Left ventricle myocardium inferior (tissue), 1 donor: Measurements from ENCODE around the gene PTER. TPM values are rescaled to one million over a fixed set of nuclear protein-coding genes. Genes with fewer than 3 reads are reported as not detected.
A peak's percentile ranks its signal among the peaks of the same experiment; 100 is the strongest.

ENCODE experiments used
- DNase-seq: peaks from one replicate; pipeline ENCODE4 v3.0.0-alpha.2; 2020
- H3K27ac ChIP-seq: fragments of 200-600 bp; replicated peaks from 2 replicates; pipeline ENCODE4 v1.8.0; 2021
- H3K27me3 ChIP-seq: fragments of 200-600 bp; 2 replicates; pipeline ENCODE4 v1.8.0; 2021; ENCODE audit warnings: low read depth
- H3K36me3 ChIP-seq: fragments of 200-600 bp; 2 replicates; pipeline ENCODE4 v1.8.0; 2021
- H3K4me1 ChIP-seq: fragments of 200-600 bp; 2 replicates; pipeline ENCODE4 v1.8.0; 2021
- H3K4me3 ChIP-seq: fragments of 200-600 bp; 2 replicates; pipeline ENCODE4 v1.8.0; 2021; ENCODE audit warnings: mild to moderate bottlenecking, moderate library complexity
- H3K9me3 ChIP-seq: fragments of 200-600 bp; replicated peaks from 2 replicates; pipeline ENCODE4 v1.8.0; 2021
- CTCF ChIP-seq: fragments of 200-600 bp; IDR thresholded peaks from 2 replicates; pipeline ENCODE4 v1.8.0; 2021; ENCODE audit warnings: antibody characterized with exemption, mild to moderate bottlenecking, borderline replicate concordance
- intact Hi-C: fragments of 100-400 bp; cut with micrococcal nuclease; formaldehyde crosslinking; loops from one replicate; pipeline ENCODE4 v1.11.0; 2022
- total RNA-seq: library from RNA; stranded (reverse); fragmentation: NEBNext Ultra II Directional; extraction: Animal tissue kit (Norgen Biotek cat#: 25700); gene quantifications from one replicate; pipeline ENCODE4 v1.2.1, GENCODE V29; 2021
- donor health status: DM: no; HTN: yes; CAD: no; lungs with severe emphysema.

The PTER gene
- total RNA-seq, 1 donor from 2014 or later: 16.3 TPM

DNA sequence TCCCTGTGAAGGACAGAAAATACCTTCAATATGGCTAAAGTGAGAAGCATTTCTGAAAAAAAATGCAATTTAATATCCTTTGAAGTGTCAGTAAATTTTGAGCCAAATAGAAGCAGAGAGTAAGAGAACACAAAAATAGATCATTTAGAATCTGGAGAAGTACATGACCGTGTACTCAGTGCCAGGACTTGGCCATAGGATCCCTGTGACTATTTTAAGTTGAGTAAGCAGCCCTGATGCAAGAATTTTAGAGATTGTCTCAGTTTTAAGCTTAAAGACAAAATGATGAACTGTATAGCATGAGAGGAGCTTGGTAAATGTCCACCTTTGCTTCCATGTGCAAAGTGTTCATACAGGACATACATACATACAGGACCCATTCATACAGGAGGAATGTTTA is 2.5 kb downstream of the PTER start:
- DNase-seq: no peak
- Histone ChIP-seq H3K27ac (peak overlapping the region; percentile 30), H3K4me1 (peaks cover 56% of the 10 kb centered on the region), H3K4me3 (peak overlapping the region; percentile 25), H3K27me3 (no peaks in the 10 kb centered on the region), H3K9me3 (no peaks in the 10 kb centered on the region), H3K36me3 (peaks cover 9% of the 10 kb centered on the region)
- intact Hi-C loops: no loop called here
- TF ChIP-seq CTCF: no peak

DNA sequence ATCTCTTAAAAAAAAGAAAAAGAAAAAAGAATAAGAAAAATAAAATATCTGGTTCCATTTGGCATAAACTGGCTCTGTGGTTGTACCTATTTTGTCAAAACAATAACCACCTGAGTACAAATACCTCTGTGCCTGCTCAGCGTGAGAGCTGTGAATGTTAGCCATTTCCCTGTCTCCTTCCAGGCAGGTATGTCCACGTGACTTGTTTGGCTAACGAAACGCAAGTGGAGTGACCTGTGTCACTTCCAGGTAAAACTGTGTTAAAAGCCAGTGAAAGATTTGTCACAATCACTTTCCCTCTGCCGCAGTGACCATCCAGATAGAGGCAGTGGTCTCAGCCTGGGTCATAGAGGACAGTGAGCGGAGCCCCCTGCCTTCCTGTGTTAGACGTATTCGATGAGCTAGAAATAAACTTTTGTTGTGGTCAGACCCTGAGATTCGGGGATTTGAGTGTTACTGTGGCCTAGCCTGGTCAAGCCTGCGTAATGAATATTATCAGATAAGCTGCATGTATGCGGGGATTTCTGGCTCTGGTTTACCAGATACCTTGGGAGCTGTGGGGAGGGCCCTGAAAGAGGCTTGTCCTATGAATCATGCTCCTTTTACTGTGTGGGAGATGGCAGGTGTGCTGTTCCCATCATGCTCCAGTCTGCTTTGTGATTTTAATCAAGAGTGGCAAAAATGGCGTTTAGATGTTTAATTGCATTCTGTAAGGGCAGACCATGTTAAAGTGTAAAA is 3.8 kb downstream of the PTER start:
- Histone ChIP-seq H3K4me3 (no peak overlapping the region), H3K27ac (no peak overlapping the region), H3K4me1 (peaks cover 61% of the 10 kb centered on the region), H3K36me3 (peaks cover 13% of the 10 kb centered on the region), H3K27me3 (no peaks in the 10 kb centered on the region), H3K9me3 (no peaks in the 10 kb centered on the region)
- no peak for TF ChIP-seq CTCF
- no peak for DNase-seq
- intact Hi-C loops: no loop called here

DNA sequence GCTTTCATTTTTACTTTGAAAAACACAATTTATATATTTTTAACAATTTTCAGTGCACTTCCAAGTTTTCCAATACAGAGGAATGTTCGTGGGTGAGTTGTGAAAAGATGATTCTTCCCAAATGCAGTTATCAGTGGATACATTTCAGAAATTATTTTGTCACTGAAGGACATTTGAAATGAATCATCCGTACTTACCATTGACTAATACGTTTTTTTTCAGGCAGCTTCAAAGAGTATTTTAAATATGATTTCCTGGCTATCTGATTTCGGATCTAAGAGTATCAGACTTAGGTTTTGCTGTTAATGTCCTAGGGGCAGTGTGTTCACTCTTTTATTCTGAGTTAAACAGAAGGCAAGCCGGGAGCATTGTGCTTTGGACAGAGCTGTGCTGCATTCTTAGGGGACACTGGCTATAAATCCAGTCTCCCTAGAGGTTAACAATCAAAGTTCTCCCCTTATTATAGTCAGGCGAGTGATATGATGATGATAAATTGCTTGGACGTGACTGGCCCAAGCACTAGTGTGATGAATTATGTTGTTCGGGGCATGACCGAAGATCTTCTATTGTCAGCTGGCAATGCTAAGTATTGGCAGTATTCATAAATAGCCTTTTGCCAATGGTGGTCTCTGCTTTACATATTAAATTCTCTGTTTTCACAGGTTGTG is 4.5 kb downstream of the PTER start:
- H3K27ac ChIP-seq: no peak overlapping the region
- H3K27me3 ChIP-seq: no peaks in the 10 kb centered on the region
- DNase-seq: no peak
- no peaks in the 10 kb centered on the region for H3K9me3 ChIP-seq
- peaks cover 13% of the 10 kb centered on the region for H3K36me3 ChIP-seq
- H3K4me3 ChIP-seq: no peak overlapping the region
- no peak for TF ChIP-seq CTCF
- peaks cover 63% of the 10 kb centered on the region for H3K4me1 ChIP-seq
- intact Hi-C loops: no loop called here

DNA sequence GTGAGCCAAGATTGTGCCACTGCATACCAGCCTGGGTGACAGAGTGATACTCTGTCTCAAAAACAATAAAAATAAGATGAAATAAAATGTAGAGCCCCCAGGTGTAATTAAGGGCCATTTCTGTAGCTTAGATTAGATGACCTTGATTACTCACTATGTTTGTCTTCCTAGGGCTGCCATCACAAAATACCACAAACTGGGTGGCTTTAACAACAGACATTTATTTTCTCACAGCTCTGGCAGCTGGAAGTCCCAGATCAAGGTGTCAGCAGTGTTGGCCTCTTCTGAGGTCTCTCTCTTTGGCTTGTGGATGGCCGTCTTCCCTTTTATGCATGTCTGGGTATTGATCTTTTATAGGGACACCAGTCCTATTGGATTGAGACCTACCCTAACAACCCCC is 6.1 kb downstream of the PTER start:
- Histone ChIP-seq H3K27ac (no peak overlapping the region), H3K4me1 (peaks cover 56% of the 10 kb centered on the region), H3K27me3 (no peaks in the 10 kb centered on the region), H3K9me3 (no peaks in the 10 kb centered on the region), H3K4me3 (no peak overlapping the region), H3K36me3 (peaks cover 15% of the 10 kb centered on the region)
- TF ChIP-seq CTCF: no peak
- intact Hi-C loops: no loop called here
- DNase-seq: no peak

DNA sequence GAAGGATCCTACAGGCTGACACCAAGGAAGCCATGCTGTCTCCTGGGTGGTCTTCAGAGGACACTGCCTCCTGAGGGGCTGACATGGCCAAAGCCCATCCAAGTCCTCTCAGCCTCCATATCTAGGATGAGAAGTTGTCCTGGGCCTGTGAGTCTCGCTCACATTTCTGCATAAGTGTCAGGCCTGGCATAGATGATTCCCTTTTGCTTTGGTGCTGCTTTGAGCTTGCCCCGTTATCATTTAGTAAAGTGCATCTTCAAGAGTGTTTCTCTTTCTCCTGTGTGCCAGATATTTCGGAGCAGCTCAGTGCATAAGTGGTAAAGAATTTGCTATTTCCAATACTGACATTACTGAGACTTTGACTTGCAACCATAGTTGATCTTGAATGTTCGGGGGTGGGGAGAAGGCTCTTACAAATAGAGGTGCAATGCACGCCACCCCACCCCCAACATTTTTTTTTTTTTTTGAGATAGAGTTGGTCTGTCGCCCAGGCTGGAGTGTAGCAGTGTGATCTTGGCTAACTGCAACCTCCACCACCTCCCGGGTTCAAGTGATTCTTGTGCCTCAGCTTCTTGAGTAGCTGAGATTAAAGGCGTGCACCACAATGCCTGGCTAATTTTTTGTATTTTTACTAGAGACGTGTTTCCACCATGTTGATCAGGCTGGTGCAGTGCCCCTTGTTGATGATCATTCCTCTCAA is 9.1 kb downstream of the PTER start:
- Histone ChIP-seq H3K4me3 (no peak overlapping the region), H3K27me3 (no peaks in the 10 kb centered on the region), H3K4me1 (peaks cover 30% of the 10 kb centered on the region), H3K36me3 (peaks cover 17% of the 10 kb centered on the region), H3K27ac (peak overlapping the region; percentile 52), H3K9me3 (no peaks in the 10 kb centered on the region)
- no peak for DNase-seq
- no peak for TF ChIP-seq CTCF
- intact Hi-C loops: no loop called here
